Measurements from ENCODE around the gene PRDM7. TPM values are rescaled to one million over a fixed set of nuclear protein-coding genes. Genes with fewer than 3 reads are reported as not detected.

PRDM7 gene
- total RNA-seq, 1 experiment from 2014 or later: not detected

DNA sequence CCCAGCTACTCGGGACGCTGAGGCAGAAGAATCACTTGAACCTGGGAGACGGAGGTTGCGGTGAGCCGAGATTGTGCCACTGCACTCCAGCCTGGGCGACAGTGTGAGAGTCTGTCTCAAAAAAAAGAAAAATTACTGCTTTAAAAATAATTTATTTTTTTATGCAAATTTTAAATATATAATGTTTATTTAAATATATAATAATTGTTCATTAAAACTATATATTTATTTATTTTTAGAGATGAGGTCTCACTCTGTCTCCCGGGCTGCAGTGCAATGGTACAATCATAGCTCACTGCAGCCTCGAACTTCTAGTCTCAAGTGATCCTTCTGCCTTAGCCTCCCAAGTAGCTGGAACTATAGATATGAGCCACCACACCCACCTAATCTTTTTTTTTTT is 42.6 kb downstream of the PRDM7 start:
- Histone ChIP-seq H3K36me3 (ENCODE audit: low read depth, low read length) (peaks cover 10% of the 10 kb centered on the region; the same call in 1 of the 2 replicates), H3K4me3 (ENCODE audit: low read length) (no peak overlapping the region), H3K79me2 (ENCODE audit: low read length) (no peaks in the 10 kb centered on the region), H2AFZ (ENCODE audit: low read length) (no peak overlapping the region), H3K9me3 (ENCODE audit: low read length) (no peaks in the 10 kb centered on the region), H3K27ac (ENCODE audit: low read length) (no peak overlapping the region), H3K27me3 (ENCODE audit: low read length) (no peaks in the 10 kb centered on the region), H4K20me1 (ENCODE audit: low read length) (no peaks in the 10 kb centered on the region), H3K4me1 (ENCODE audit: insufficient read depth, low read length) (no peaks in the 10 kb centered on the region), H3K4me2 (ENCODE audit: low read length) (no peak overlapping the region), H3K9me2 (replicated peaks; ENCODE audit: low read length) (no peaks in the 10 kb centered on the region), H3K9ac (ENCODE audit: low read length) (no peak overlapping the region), H3F3A (ENCODE audit: low read length, unreplicated experiment) (no peaks in the 10 kb centered on the region)
- no peak for ATAC-seq
- intact Hi-C loops (cut with micrococcal nuclease): no loop called here
- TF ChIP-seq EZH2 (IDR thresholded peaks at IDR 0.05; ENCODE audit: low read length, unreplicated experiment) (no peak), EZH2phosphoT487 (IDR thresholded peaks at IDR 0.05; ENCODE audit: borderline replicate concordance, low read length) (no peak)
- TF ChIP-seq, protein P1, sequence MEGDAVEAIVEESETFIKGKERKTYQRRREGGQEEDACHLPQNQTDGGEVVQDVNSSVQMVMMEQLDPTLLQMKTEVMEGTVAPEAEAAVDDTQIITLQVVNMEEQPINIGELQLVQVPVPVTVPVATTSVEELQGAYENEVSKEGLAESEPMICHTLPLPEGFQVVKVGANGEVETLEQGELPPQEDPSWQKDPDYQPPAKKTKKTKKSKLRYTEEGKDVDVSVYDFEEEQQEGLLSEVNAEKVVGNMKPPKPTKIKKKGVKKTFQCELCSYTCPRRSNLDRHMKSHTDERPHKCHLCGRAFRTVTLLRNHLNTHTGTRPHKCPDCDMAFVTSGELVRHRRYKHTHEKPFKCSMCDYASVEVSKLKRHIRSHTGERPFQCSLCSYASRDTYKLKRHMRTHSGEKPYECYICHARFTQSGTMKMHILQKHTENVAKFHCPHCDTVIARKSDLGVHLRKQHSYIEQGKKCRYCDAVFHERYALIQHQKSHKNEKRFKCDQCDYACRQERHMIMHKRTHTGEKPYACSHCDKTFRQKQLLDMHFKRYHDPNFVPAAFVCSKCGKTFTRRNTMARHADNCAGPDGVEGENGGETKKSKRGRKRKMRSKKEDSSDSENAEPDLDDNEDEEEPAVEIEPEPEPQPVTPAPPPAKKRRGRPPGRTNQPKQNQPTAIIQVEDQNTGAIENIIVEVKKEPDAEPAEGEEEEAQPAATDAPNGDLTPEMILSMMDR (conservative IDR thresholded peaks at IDR 0.05; ENCODE audit: low read depth, low read length): no peak
- ChIA-PET CTCF (no interaction called here), POLR2A (ENCODE audit: unreplicated experiment) (no interaction called here)
- BruUV-seq (replicated peaks): no TSS peak
- no peak for DNase-seq

DNA sequence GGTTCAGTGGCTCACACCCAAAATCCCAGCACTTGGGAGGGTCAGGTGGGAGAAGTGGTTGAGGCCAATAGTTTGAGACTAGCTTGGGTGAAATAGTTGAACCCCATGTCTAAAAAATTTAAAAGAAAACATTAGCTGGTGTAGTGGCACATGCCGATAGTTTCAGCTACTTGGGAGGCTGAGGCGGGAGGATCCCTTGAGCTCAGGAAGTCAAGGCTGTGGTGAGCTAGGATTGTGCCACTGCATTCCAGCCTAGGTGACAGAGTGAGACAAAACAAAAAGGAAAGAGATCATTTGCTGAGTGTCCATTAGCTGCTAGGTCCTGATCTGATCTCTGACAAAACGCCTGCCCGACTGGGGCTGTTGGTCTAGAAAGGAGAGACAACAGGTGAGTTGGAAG is 43.7 kb downstream of the PRDM7 start:
- intact Hi-C loops (cut with micrococcal nuclease): no loop called here
- no peak overlapping the region for H2AFZ ChIP-seq (ENCODE audit: low read length)
- no peak for DNase-seq
- H3K9ac ChIP-seq (ENCODE audit: low read length): no peak overlapping the region
- no peaks in the 10 kb centered on the region for H3K9me2 ChIP-seq (replicated peaks; ENCODE audit: low read length)
- H3K36me3 ChIP-seq (ENCODE audit: low read depth, low read length): peaks cover 10% of the 10 kb centered on the region; the same call in 1 of the 2 replicates
- no peak overlapping the region for H3K4me2 ChIP-seq (ENCODE audit: low read length)
- H3K27ac ChIP-seq (ENCODE audit: low read length): no peak overlapping the region
- ChIA-PET POLR2A (ENCODE audit: unreplicated experiment) (no interaction called here), CTCF (no interaction called here)
- no peak overlapping the region for H3K4me3 ChIP-seq (ENCODE audit: low read length)
- ATAC-seq: no peak
- H3K79me2 ChIP-seq (ENCODE audit: low read length): no peaks in the 10 kb centered on the region
- no peaks in the 10 kb centered on the region for H3K27me3 ChIP-seq (ENCODE audit: low read length)
- TF ChIP-seq EZH2 (IDR thresholded peaks at IDR 0.05; ENCODE audit: low read length, unreplicated experiment) (no peak), EZH2phosphoT487 (IDR thresholded peaks at IDR 0.05; ENCODE audit: borderline replicate concordance, low read length) (no peak)
- TF ChIP-seq, protein P1 (conservative IDR thresholded peaks at IDR 0.05; ENCODE audit: low read depth, low read length): no peak
- no TSS peak for BruUV-seq (replicated peaks)
- H3K4me1 ChIP-seq (ENCODE audit: insufficient read depth, low read length): no peaks in the 10 kb centered on the region
- H3F3A ChIP-seq (ENCODE audit: low read length, unreplicated experiment): no peaks in the 10 kb centered on the region
- H4K20me1 ChIP-seq (ENCODE audit: low read length): no peaks in the 10 kb centered on the region
- H3K9me3 ChIP-seq (ENCODE audit: low read length): no peaks in the 10 kb centered on the region

DNA sequence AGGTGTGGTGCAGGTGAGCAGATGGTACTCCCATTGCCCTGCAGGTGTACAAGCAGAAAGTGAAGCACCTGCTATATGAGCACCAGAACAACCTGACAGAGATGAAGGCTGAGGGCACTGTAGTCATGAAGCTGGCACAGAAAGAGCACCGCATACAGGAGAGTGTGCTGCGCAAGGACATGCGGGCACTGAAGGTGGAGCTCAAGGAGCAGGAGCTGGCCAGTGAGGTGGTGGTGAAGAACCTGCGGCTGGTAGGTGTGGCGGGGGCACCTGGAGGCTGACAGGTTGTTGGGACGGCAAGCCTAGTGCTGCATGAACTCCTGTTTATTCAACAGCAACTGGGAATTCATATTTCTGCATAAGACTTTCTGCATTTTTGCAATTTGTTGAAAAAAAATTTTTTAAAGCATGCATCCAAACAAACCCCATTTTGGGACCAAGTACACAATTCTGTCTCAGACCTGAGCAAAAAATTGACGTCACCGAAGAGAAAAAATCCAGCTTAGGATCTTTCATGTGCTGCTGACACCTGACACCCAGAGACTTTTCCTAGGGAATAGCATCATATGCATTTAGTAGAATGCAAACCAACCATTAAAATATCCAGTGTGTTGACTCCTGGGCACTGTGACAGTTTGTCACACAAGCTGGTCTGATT is 44.3 kb downstream of the PRDM7 start:
- intact Hi-C loops (cut with micrococcal nuclease): no loop called here
- no peaks in the 10 kb centered on the region for H3K9me3 ChIP-seq (ENCODE audit: low read length)
- ChIA-PET CTCF (no interaction called here), POLR2A (ENCODE audit: unreplicated experiment) (no interaction called here)
- H3K27ac ChIP-seq (ENCODE audit: low read length): no peak overlapping the region
- TF ChIP-seq EZH2 (IDR thresholded peaks at IDR 0.05; ENCODE audit: low read length, unreplicated experiment): no peak
- TF ChIP-seq, protein P1 (conservative IDR thresholded peaks at IDR 0.05; ENCODE audit: low read depth, low read length): no peak
- TF ChIP-seq EZH2phosphoT487 (IDR thresholded peaks at IDR 0.05; ENCODE audit: borderline replicate concordance, low read length): no peak
- no peak for DNase-seq
- H3K4me3 ChIP-seq (ENCODE audit: low read length): no peak overlapping the region
- no peak overlapping the region for H3K4me2 ChIP-seq (ENCODE audit: low read length)
- no peaks in the 10 kb centered on the region for H4K20me1 ChIP-seq (ENCODE audit: low read length)
- H3K9ac ChIP-seq (ENCODE audit: low read length): no peak overlapping the region
- no peaks in the 10 kb centered on the region for H3F3A ChIP-seq (ENCODE audit: low read length, unreplicated experiment)
- H2AFZ ChIP-seq (ENCODE audit: low read length): no peak overlapping the region
- no peak for ATAC-seq
- no peaks in the 10 kb centered on the region for H3K4me1 ChIP-seq (ENCODE audit: insufficient read depth, low read length)
- H3K36me3 ChIP-seq (ENCODE audit: low read depth, low read length): peaks cover 10% of the 10 kb centered on the region; the same call in 1 of the 2 replicates
- H3K79me2 ChIP-seq (ENCODE audit: low read length): no peaks in the 10 kb centered on the region
- H3K9me2 ChIP-seq (replicated peaks; ENCODE audit: low read length): no peaks in the 10 kb centered on the region
- no peaks in the 10 kb centered on the region for H3K27me3 ChIP-seq (ENCODE audit: low read length)
- no TSS peak for BruUV-seq (replicated peaks)
